GM06990 (cell line): ENCODE data around the gene NCAM2.
"Not testable (repeated sequence)": the region's sequence is repeated elsewhere in the genome, so short reads cannot be mapped to it uniquely, and the experiment has no call there.

Experiments
- DNase-seq: peaks from one replicate; pipeline ENCODE4 v3.0.0-alpha.2; 2011; ENCODE audit not compliant: insufficient read length; ENCODE audit errors: extremely low read depth
- H3K27me3 ChIP-seq: replicated peaks from 2 replicates; pipeline ENCODE4 v1.6.0; 2011; ENCODE audit warnings: low read length; ENCODE audit not compliant: control insufficient read depth, insufficient read depth
- H3K36me3 ChIP-seq: 2 replicates; pipeline ENCODE4 v1.5.1; 2011; ENCODE audit warnings: low read length; ENCODE audit not compliant: control insufficient read depth, insufficient read depth
- H3K4me3 ChIP-seq: replicated peaks from 2 replicates; pipeline ENCODE4 v1.5.1; 2011; ENCODE audit warnings: low read depth, mild to moderate bottlenecking, control low read depth, low read length
- CTCF ChIP-seq: IDR thresholded peaks from 2 replicates; pipeline ENCODE4 v1.5.1; 2011; ENCODE audit warnings: low read length, control low read depth, mild to moderate bottlenecking, inconsistent platforms; ENCODE audit not compliant: insufficient read depth, poor library complexity, severe bottlenecking

Gene NCAM2

GRCh38 chr21:21132390-21132789 is 134.2 kb downstream of the NCAM2 start:
- DNase-seq, result no peak
- TF ChIP-seq CTCF, result no peak
- no peaks in the 10 kb centered on the region for H3K27me3 ChIP-seq

GRCh38 chr21:21137986-21138385 is 139.8 kb downstream of the NCAM2 start:
- H3K27me3 ChIP-seq, result no peaks in the 10 kb centered on the region
- TF ChIP-seq CTCF, result no peak

More at GRCh38 chr21:21132390-21132789, 134.2 kb downstream of the NCAM2 start:
- no peak overlapping the region for H3K4me3 ChIP-seq
- no peaks in the 10 kb centered on the region for H3K36me3 ChIP-seq

GRCh38 chr21:21146587-21147373 is 148.6 kb downstream of the NCAM2 start:
- TF ChIP-seq CTCF, result no peak
- no peaks in the 10 kb centered on the region for H3K36me3 ChIP-seq
- DNase-seq, result no peak
- no peaks in the 10 kb centered on the region for H3K27me3 ChIP-seq
- H3K4me3 ChIP-seq, result no peak overlapping the region

More at GRCh38 chr21:21137986-21138385, 139.8 kb downstream of the NCAM2 start:
- no peaks in the 10 kb centered on the region for H3K36me3 ChIP-seq
- DNase-seq, result no peak
- H3K4me3 ChIP-seq, result no peak overlapping the region

GRCh38 chr21:21147374-21147745 is 149.2 kb downstream of the NCAM2 start:
- no peak overlapping the region for H3K4me3 ChIP-seq
- H3K27me3 ChIP-seq, result no peaks in the 10 kb centered on the region
- TF ChIP-seq CTCF, result no peak
- no peaks in the 10 kb centered on the region for H3K36me3 ChIP-seq
- no peak for DNase-seq

- H3K36me3 ChIP-seq, result no peaks in the 10 kb centered on the region
- DNase-seq, result no peak
- H3K27me3 ChIP-seq, result no peaks in the 10 kb centered on the region
- H3K4me3 ChIP-seq, result no peak overlapping the region
- no peak for TF ChIP-seq CTCF
Observed at GRCh38 chr21:21148009-21148408, 149.8 kb downstream of the NCAM2 start.

GRCh38 chr21:21148514-21148913 is 150.3 kb downstream of the NCAM2 start:
- no peak for DNase-seq
- H3K4me3 ChIP-seq, result no peak overlapping the region
- H3K27me3 ChIP-seq, result no peaks in the 10 kb centered on the region
- TF ChIP-seq CTCF, result no peak
- no peaks in the 10 kb centered on the region for H3K36me3 ChIP-seq

- not testable (repeated sequence) for H3K36me3 ChIP-seq, DNase-seq, H3K4me3 ChIP-seq, H3K27me3 ChIP-seq
Observed at GRCh38 chr21:21149445-21149844, 151.2 kb downstream of the NCAM2 start.
